NCI-H226 (cell line): Measurements from ENCODE around the gene SLC22A7.

Experiments
- DNase-seq: peaks from one replicate; pipeline ENCODE4 v3.0.0-alpha.2; 2015

Gene SLC22A7

GRCh38 chr6:43267619-43268354, 30.3 kb upstream of the SLC22A7 start:
- DNase-seq, result no peak

GRCh38 chr6:43268355-43268700, 29.7 kb upstream of the SLC22A7 start:
- no peak for DNase-seq

- DNase-seq, result no peak
These were observed 29.2 kb upstream of the SLC22A7 start for GRCh38 chr6:43268782-43269272.

- DNase-seq, result no peak
These were observed 28.6 kb upstream of the SLC22A7 start for GRCh38 chr6:43269273-43270007.

GRCh38 chr6:43271103-43271815, 26.8 kb upstream of the SLC22A7 start:
- DNase-seq, result no peak

GRCh38 chr6:43271944-43272343, 26.1 kb upstream of the SLC22A7 start:
- no peak for DNase-seq

GRCh38 chr6:43273707-43274106, 24.4 kb upstream of the SLC22A7 start:
- no peak for DNase-seq

- no peak for DNase-seq
These were observed 23.7 kb upstream of the SLC22A7 start for GRCh38 chr6:43274127-43274915.

- DNase-seq, result no peak
These were observed 23.0 kb upstream of the SLC22A7 start for GRCh38 chr6:43274916-43275597.

GRCh38 chr6:43275801-43276576, 22.1 kb upstream of the SLC22A7 start:
- DNase-seq, result no peak

GRCh38 chr6:43276577-43277305, 21.3 kb upstream of the SLC22A7 start:
- no peak for DNase-seq

GRCh38 chr6:43277306-43277642, 20.8 kb upstream of the SLC22A7 start:
- no peak for DNase-seq

GRCh38 chr6:43277643-43278523, 20.2 kb upstream of the SLC22A7 start:
- peak; percentile 20 for DNase-seq

GRCh38 chr6:43278524-43279078, 19.5 kb upstream of the SLC22A7 start:
- peak; percentile 60 for DNase-seq

- DNase-seq, result no peak
These were observed 17.8 kb upstream of the SLC22A7 start for GRCh38 chr6:43280234-43280633.

- DNase-seq, result no peak
These were observed 16.0 kb upstream of the SLC22A7 start for GRCh38 chr6:43282060-43282459.

GRCh38 chr6:43282636-43283513, 15.2 kb upstream of the SLC22A7 start:
- no peak for DNase-seq

- no peak for DNase-seq
These were observed 14.6 kb upstream of the SLC22A7 start for GRCh38 chr6:43283514-43283901.
